ENCODE data around the gene VCPKMT. TPM values are rescaled to one million over a fixed set of nuclear protein-coding genes. Genes with fewer than 3 reads are reported as not detected.

Gene VCPKMT
- total and polyA plus RNA-seq, 9 of the 15 experiments (the other 6 are each of a cell fraction or from before 2014, with no cell fraction given), result 2.7 to 7.8 (median 6.3) TPM

DNA sequence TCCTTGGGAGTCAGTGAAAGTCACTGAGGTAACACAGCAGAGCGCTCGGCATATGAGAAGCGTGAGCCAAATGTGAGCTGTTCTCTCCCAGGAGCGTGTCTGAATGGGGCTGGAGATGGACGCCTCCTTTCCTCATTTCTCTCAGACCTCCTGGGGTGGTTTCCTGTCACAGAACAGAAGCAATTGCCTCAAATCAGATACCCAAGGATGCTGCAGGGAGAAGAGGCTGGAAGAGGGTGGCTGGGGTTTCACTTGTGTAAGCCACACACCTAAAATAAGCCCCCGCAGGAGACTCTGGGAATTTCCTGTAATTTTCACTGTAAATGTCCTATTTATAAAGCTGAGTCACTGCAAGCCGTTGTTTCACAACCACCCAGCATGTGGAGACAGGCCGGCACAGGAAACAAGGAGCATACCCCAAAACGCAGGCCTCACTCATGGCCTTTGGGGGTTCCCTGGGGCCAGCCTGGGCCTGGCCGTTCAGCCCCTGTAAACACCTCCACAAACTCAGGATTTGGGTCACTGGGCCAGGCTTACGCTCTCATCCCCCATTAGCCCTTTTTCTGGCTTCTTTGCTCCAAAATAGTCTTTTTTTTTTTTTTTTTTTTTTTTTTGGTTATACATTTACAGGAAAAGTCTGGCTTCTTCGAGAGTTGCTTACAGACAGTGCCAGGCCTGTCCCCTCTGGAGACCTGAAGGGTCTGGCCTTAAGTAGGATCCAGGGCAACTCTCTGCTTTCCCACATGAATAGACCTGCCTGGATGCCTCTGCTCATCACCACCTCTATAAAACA is 55.3 kb downstream of the VCPKMT start (continued):
- TF ChIP-seq FOXA3 (CRISPR knock-in tag; conservative IDR thresholded peaks at IDR 0.05 in 1 of 2, IDR thresholded peaks at IDR 0.05 in 1 of 2) (no peak), SMAD1 (IDR thresholded peaks at IDR 0.05; ENCODE audit: low read depth, low read length, partially characterized antibody) (no peak), NR1H2 (CRISPR knock-in tag; IDR thresholded peaks at IDR 0.05) (no peak), SRSF7 (optimal IDR thresholded peaks at IDR 0.05; ENCODE audit: low read depth, low read length) (no peak), KDM1A (IDR thresholded peaks at IDR 0.05) (peak in 1 of 2 experiments; percentile 18; a peak in 1 of 4 replicates), POU5F1 (IDR thresholded peaks at IDR 0.05; ENCODE audit: borderline replicate concordance, low read depth, low read length, partially characterized antibody) (no peak), PTRF (tag; IDR thresholded peaks at IDR 0.05) (no peak), ELF4 (CRISPR knock-in tag; IDR thresholded peaks at IDR 0.05) (no peak), PML (IDR thresholded peaks at IDR 0.05; ENCODE audit: low read length) (0 out of 2 replicates have a peak, but pooled peaks have one; percentile 7), EP400 (IDR thresholded peaks at IDR 0.05) (peak; percentile 50; the same call in 1 of the 2 replicates), SAP30 (IDR thresholded peaks at IDR 0.05; ENCODE audit: borderline replicate concordance, insufficient read depth, low read depth, low read length, poor library complexity, severe bottlenecking) (no peak)
- TF ChIP-seq, protein P1, sequence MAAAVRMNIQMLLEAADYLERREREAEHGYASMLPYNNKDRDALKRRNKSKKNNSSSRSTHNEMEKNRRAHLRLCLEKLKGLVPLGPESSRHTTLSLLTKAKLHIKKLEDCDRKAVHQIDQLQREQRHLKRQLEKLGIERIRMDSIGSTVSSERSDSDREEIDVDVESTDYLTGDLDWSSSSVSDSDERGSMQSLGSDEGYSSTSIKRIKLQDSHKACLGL (CRISPR knock-in tag; IDR thresholded peaks at IDR 0.05; ENCODE audit: borderline replicate concordance, poor library complexity, severe bottlenecking), result no peak
- TF ChIP-seq, protein P2, sequence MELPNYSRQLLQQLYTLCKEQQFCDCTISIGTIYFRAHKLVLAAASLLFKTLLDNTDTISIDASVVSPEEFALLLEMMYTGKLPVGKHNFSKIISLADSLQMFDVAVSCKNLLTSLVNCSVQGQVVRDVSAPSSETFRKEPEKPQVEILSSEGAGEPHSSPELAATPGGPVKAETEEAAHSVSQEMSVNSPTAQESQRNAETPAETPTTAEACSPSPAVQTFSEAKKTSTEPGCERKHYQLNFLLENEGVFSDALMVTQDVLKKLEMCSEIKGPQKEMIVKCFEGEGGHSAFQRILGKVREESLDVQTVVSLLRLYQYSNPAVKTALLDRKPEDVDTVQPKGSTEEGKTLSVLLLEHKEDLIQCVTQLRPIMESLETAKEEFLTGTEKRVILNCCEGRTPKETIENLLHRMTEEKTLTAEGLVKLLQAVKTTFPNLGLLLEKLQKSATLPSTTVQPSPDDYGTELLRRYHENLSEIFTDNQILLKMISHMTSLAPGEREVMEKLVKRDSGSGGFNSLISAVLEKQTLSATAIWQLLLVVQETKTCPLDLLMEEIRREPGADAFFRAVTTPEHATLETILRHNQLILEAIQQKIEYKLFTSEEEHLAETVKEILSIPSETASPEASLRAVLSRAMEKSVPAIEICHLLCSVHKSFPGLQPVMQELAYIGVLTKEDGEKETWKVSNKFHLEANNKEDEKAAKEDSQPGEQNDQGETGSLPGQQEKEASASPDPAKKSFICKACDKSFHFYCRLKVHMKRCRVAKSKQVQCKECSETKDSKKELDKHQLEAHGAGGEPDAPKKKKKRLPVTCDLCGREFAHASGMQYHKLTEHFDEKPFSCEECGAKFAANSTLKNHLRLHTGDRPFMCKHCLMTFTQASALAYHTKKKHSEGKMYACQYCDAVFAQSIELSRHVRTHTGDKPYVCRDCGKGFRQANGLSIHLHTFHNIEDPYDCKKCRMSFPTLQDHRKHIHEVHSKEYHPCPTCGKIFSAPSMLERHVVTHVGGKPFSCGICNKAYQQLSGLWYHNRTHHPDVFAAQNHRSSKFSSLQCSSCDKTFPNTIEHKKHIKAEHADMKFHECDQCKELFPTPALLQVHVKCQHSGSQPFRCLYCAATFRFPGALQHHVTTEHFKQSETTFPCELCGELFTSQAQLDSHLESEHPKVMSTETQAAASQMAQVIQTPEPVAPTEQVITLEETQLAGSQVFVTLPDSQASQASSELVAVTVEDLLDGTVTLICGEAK (IDR thresholded peaks at IDR 0.05), result no peak
- TF ChIP-seq, protein P2 (CRISPR knock-in tag; IDR thresholded peaks at IDR 0.05), result no peak
- TF ChIP-seq, protein P3, sequence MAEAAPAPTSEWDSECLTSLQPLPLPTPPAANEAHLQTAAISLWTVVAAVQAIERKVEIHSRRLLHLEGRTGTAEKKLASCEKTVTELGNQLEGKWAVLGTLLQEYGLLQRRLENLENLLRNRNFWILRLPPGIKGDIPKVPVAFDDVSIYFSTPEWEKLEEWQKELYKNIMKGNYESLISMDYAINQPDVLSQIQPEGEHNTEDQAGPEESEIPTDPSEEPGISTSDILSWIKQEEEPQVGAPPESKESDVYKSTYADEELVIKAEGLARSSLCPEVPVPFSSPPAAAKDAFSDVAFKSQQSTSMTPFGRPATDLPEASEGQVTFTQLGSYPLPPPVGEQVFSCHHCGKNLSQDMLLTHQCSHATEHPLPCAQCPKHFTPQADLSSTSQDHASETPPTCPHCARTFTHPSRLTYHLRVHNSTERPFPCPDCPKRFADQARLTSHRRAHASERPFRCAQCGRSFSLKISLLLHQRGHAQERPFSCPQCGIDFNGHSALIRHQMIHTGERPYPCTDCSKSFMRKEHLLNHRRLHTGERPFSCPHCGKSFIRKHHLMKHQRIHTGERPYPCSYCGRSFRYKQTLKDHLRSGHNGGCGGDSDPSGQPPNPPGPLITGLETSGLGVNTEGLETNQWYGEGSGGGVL (CRISPR knock-in tag; IDR thresholded peaks at IDR 0.05), result no peak

All from K562 (cell line).